Kidney (tissue), 14 donors: ENCODE data around the gene ADGRF4. TPM values are rescaled to one million over a fixed set of nuclear protein-coding genes. Genes with fewer than 3 reads are reported as not detected.

ENCODE experiments used
- DNase-seq, 5 donors: peaks; one replicate each; pipeline ENCODE4 v3.0.0-alpha.2; 2013 to 2020
- FAIRE-seq: peaks from 2 replicates; lab custom pipeline; 2012; peaks lifted over from hg19 to GRCh38; lab: Jason Lieb, UNC
- H3K27ac ChIP-seq, 2 donors: one replicate each; pipeline ENCODE4 v1.7.0; 2013; ENCODE audit warnings: low read depth in 2 of 2, low read length in 2 of 2, inconsistent platforms in 1 of 2
- H3K27me3 ChIP-seq: one replicate; pipeline ENCODE4 v1.7.1; 2013; ENCODE audit warnings: low read length, inconsistent platforms; ENCODE audit not compliant: control insufficient read depth, insufficient read depth
- H3K36me3 ChIP-seq, 3 donors: one replicate each; pipeline versions ENCODE4 v1.7.0 to v1.7.1; 2013; ENCODE audit warnings: low read length in 3 of 3, control low read depth in 1 of 3, inconsistent platforms in 1 of 3; ENCODE audit not compliant: insufficient read depth in 3 of 3, control insufficient read depth in 2 of 3
- H3K4me1 ChIP-seq, 3 donors: one replicate each; pipeline versions ENCODE4 v1.7.0 to v1.7.1; 2013; ENCODE audit warnings: low read length in 3 of 3, inconsistent platforms in 1 of 3, low read depth in 1 of 3; ENCODE audit not compliant: control insufficient read depth in 2 of 3, insufficient read depth in 2 of 3
- H3K4me3 ChIP-seq, 3 donors: one replicate each; pipeline versions ENCODE4 v1.7.0 to v1.8.1; 2013; ENCODE audit warnings: low read length in 3 of 3, control low read depth in 1 of 3, inconsistent platforms in 1 of 3
- H3K9ac ChIP-seq, 3 donors: one replicate each; pipeline versions ENCODE4 v1.7.0 to v1.7.1; 2013; ENCODE audit warnings: low read length in 3 of 3, control low read depth in 1 of 3, inconsistent platforms in 1 of 3
- H3K9me3 ChIP-seq, 3 donors: one replicate each; pipeline versions ENCODE4 v1.7.0 to v1.7.1; 2013; ENCODE audit warnings: low read length in 3 of 3, control low read depth in 1 of 3, inconsistent platforms in 1 of 3; ENCODE audit not compliant: control insufficient read depth in 2 of 3, insufficient read depth in 1 of 3
- CTCF ChIP-seq: IDR thresholded peaks from 3 replicates; pipeline ENCODE4 v1.5.1; 2012; ENCODE audit warnings: mild to moderate bottlenecking, moderate library complexity, borderline replicate concordance; ENCODE audit not compliant: insufficient read depth; ENCODE audit errors: extremely low read depth
- intact Hi-C: fragments of 100-400 bp; cut with DNase I; formaldehyde crosslinking; loops from one replicate; pipeline ENCODE4 v1.11.1; 2022
- polyA plus RNA-seq: library from polyadenylated mRNA; stranded (reverse); fragments of 350-450 nt; fragmentation: Illumina TruSeq; extraction: RNeasy Lipid Tissue Mini Kit (QIAGEN cat#74804); gene quantifications from one replicate; pipeline ENCODE4 v1.2.3, GENCODE V29; 2014; ENCODE audit warnings: low read depth, low replicate concordance; ENCODE audit not compliant: insufficient read depth
- total RNA-seq: library from RNA; stranded (reverse); fragmentation: NEBNext Ultra II Directional; extraction: Animal tissue kit (Norgen Biotek cat#: 25700); gene quantifications from one replicate; pipeline ENCODE4 v1.2.1, GENCODE V29; 2021
- donor health status: control.
- donor health status: control.
- donor health status: control.
- donor health status: control.
- donor health status: control.
- donor health status: DM: yes; HTN: yes; CAD: no.
- donor health status: Normal renal cell carcinoma (clear cell type).

ADGRF4 gene
- total and polyA plus RNA-seq, 2 donors from 2014 or later = not detected

DNA sequence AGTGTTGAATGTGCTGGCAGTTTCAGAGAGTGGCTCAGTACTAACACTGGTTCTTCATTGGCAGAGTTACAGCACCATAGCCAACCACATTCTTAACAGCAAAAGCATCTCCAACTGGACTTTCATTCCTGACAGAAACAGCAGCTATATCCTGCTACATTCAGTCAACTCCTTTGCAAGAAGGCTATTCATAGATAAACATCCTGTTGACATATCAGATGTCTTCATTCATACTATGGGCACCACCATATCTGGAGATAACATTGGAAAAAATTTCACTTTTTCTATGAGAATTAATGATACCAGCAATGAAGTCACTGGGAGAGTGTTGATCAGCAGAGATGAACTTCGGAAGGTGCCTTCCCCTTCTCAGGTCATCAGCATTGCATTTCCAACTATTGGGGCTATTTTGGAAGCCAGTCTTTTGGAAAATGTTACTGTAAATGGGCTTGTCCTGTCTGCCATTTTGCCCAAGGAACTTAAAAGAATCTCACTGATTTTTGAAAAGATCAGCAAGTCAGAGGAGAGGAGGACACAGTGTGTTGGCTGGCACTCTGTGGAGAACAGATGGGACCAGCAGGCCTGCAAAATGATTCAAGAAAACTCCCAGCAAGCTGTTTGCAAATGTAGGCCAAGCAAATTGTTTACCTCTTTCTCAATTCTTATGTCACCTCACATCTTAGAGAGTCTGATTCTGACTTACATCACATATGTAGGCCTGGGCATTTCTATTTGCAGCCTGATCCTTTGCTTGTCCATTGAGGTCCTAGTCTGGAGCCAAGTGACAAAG lies 17.0 kb upstream of the ADGRF4 start:
- intact Hi-C loops = no loop called here
- DNase-seq = no peak
- Histone ChIP-seq H3K9ac (no peak overlapping the region), H3K27ac (no peak overlapping the region), H3K36me3 (no peaks in the 10 kb centered on the region), H3K9me3 (no peaks in the 10 kb centered on the region), H3K27me3 (no peaks in the 10 kb centered on the region), H3K4me3 (no peak overlapping the region), H3K4me1 (no peaks in the 10 kb centered on the region)
- no peak for TF ChIP-seq CTCF
- no peak for FAIRE-seq

DNA sequence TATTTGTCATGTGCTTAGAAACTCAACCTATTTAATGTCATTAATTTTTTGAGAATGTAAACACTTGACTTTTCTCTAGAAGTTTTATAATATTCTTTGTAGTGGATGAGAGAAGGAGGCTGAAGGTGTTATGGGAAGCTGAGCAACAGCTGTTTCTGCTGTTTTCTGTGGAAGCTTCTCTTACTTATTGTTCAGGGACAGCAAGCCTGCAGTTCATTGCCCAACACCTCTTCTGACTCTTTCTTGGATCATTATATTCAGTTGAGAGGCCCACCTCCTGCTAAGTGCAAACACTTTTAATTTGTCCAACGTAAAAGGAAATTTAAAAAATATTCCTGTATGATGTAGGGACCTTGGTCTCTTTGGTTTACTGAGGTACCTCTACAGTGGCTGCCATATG lies 12.0 kb upstream of the ADGRF4 start:
- H3K4me3 ChIP-seq = no peak overlapping the region
- no peak overlapping the region for H3K27ac ChIP-seq
- no peaks in the 10 kb centered on the region for H3K27me3 ChIP-seq
- H3K4me1 ChIP-seq = no peaks in the 10 kb centered on the region
- no peak for TF ChIP-seq CTCF
- no peaks in the 10 kb centered on the region for H3K9me3 ChIP-seq
- FAIRE-seq (no peak), DNase-seq (no peak)
- H3K36me3 ChIP-seq = no peaks in the 10 kb centered on the region
- intact Hi-C loops = no loop called here
- H3K9ac ChIP-seq = no peak overlapping the region

- Histone ChIP-seq H3K4me1 (no peaks in the 10 kb centered on the region), H3K9ac (no peak overlapping the region), H3K36me3 (no peaks in the 10 kb centered on the region), H3K27ac (no peak overlapping the region), H3K4me3 (no peak overlapping the region), H3K27me3 (no peaks in the 10 kb centered on the region), H3K9me3 (no peaks in the 10 kb centered on the region)
- DNase-seq = no peak
- no peak for TF ChIP-seq CTCF
- intact Hi-C loops = no loop called here
- no peak for FAIRE-seq
Measured at GRCh38 chr6:47687432-47687831, 10.9 kb upstream of the ADGRF4 start.

DNA sequence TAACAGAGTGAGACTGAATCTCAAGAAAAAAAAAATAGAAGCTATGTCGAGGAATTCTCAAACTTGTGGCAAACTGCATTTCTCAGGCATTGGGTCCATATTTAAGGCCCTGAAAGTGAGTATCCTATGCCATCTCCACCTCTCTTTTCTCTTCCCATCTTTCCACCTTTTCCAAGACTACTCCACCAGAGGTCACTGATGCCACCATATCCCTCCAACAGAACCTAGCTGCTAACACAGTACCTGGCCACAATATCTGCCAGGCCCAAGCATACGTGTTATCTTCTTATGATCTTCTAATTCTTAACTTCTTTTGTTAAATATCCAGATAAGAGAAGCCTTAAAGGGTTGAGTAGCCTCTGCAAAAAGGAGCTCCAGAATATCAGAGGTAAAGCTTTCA lies 8.2 kb upstream of the ADGRF4 start:
- intact Hi-C loops = no loop called here
- Histone ChIP-seq H3K4me3 (no peak overlapping the region), H3K4me1 (no peaks in the 10 kb centered on the region), H3K9ac (no peak overlapping the region), H3K27ac (no peak overlapping the region), H3K9me3 (no peaks in the 10 kb centered on the region), H3K27me3 (no peaks in the 10 kb centered on the region), H3K36me3 (no peaks in the 10 kb centered on the region)
- no peak for TF ChIP-seq CTCF
- FAIRE-seq = no peak
- DNase-seq = no peak
